ENCODE measurements around the gene FBXL19.
"Not testable (repeated sequence)": the region's sequence is repeated elsewhere in the genome, so short reads cannot be mapped to it uniquely, and the experiment has no call there.

The FBXL19 gene

GRCh38 chr16:30889721-30890120 lies 33.7 kb upstream of the FBXL19 start:
- no peak for TF ChIP-seq CTCF (IDR thresholded peaks at IDR 0.05; ENCODE audit: low read depth, low read length)
- no peak overlapping the region for H3K4me3 ChIP-seq (replicated peaks in 1 of 2; ENCODE audit: low read depth in 2 of 2, low read length in 2 of 2)
- no peak for DNase-seq (ENCODE audit: low read depth in 2 of 2)

DNA sequence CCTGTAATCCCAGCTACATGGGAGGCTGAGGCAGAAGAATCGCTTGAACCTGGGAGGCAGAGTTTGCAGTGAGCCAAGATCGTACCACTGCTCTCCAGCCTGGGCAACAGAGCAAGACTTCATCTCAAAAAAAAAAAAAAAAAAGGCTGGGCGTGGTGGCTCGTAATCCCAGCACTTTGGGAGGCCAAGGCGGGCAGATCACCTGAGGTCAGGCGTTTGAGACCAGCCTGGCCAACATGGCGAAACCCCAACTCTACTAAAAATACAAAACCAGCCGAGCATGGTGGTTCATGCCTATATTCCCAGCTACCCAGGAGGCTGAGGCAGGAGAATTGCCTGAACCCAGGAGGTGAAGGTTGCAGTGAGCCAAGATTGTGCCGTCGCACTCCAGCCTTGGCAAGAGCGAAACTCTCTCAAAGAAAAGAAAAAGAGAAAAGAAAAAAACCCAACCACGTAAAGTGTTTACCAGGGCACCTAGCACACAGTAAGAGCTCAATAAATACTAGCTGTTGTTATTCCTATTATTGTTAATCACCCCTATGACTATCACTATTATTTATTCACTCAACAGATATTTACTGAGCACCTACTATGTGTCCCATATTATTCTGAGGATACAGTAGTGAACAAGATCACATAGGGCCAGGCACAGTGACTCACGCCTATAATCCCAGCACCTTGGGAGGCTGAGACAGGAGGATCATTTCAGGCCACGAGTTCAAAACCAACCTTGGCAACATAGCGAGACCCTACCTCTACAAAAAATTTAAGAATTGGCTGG lies 32.1 kb upstream of the FBXL19 start:
- DNase-seq (ENCODE audit: low read depth in 2 of 2); H3K4me3 ChIP-seq (replicated peaks in 1 of 2; ENCODE audit: low read depth in 2 of 2, low read length in 2 of 2): not testable (repeated sequence)

GRCh38 chr16:30892670-30893416 lies 30.5 kb upstream of the FBXL19 start:
- TF ChIP-seq CTCF (IDR thresholded peaks at IDR 0.05; ENCODE audit: low read depth, low read length): no peak
- H3K4me3 ChIP-seq (replicated peaks in 1 of 2; ENCODE audit: low read depth in 2 of 2, low read length in 2 of 2): peak overlapping the region; percentile 77 to 87
- no peak for DNase-seq (ENCODE audit: low read depth in 2 of 2)

DNA sequence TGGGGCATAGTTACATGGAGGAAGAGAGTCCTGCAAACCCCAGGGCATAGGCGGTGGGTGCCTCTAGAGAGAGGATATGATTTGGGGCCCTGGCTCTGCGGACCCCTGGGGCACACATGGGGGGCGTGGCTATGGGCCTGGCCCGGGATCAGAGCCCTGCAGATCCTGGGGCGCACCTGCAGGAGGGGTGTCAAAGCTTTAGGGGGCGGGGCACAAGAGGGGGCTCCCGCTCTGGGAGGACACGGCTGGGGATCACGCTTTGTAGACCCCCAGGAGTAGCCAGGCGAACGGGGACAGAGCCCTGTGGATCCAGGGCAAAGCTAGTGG lies 30.0 kb upstream of the FBXL19 start:
- DNase-seq (ENCODE audit: low read depth in 2 of 2): no peak
- no peak for TF ChIP-seq CTCF (IDR thresholded peaks at IDR 0.05; ENCODE audit: low read depth, low read length)
- peak overlapping the region; percentile 77 to 87 for H3K4me3 ChIP-seq (replicated peaks in 1 of 2; ENCODE audit: low read depth in 2 of 2, low read length in 2 of 2)

GRCh38 chr16:30893744-30894539 lies 29.4 kb upstream of the FBXL19 start, which contains the start of gene BCL7C:
Gene BCL7C, minus strand, starts transcription at chr16:30894077. Its CDS starts 133 bp downstream, at chr16:30893944.
- DNase-seq (ENCODE audit: low read depth in 2 of 2): peak; percentile 82 to 91

GRCh38 chr16:30894540-30895368 lies 28.6 kb upstream of the FBXL19 start:
- peak overlapping the region; percentile 41 to 87 for H3K4me3 ChIP-seq (replicated peaks in 1 of 2; ENCODE audit: low read depth in 2 of 2, low read length in 2 of 2)
- peak in 1 of 2 donors; percentile 29 for DNase-seq (ENCODE audit: low read depth in 2 of 2)
- TF ChIP-seq CTCF (IDR thresholded peaks at IDR 0.05; ENCODE audit: low read depth, low read length): no peak

More at GRCh38 chr16:30893744-30894539, 29.4 kb upstream of the FBXL19 start, which contains the start of gene BCL7C:
- H3K4me3 ChIP-seq (replicated peaks in 1 of 2; ENCODE audit: low read depth in 2 of 2, low read length in 2 of 2): peak within 1 kb of the TSS; percentile 77 to 87
- TF ChIP-seq CTCF (IDR thresholded peaks at IDR 0.05; ENCODE audit: low read depth, low read length): peak; percentile 25

All from cardiac fibroblast (primary cell).